Measurements from ENCODE around the gene ADGRA3. TPM values are rescaled to one million over a fixed set of nuclear protein-coding genes. Genes with fewer than 3 reads are reported as not detected.

Gene ADGRA3
- total RNA-seq, 1 experiment from 2014 or later = 57.5 TPM

GRCh38 chr4:22504447-22504846, 11.4 kb downstream of the ADGRA3 start:
- intact Hi-C loops (cut with micrococcal nuclease; ENCODE audit: unreplicated experiment) = no loop called here
- no peak for TF ChIP-seq EZH2 (IDR thresholded peaks at IDR 0.05; ENCODE audit: borderline replicate concordance, low read depth, low read length, poor library complexity, severe bottlenecking)
- TF ChIP-seq, protein P1, sequence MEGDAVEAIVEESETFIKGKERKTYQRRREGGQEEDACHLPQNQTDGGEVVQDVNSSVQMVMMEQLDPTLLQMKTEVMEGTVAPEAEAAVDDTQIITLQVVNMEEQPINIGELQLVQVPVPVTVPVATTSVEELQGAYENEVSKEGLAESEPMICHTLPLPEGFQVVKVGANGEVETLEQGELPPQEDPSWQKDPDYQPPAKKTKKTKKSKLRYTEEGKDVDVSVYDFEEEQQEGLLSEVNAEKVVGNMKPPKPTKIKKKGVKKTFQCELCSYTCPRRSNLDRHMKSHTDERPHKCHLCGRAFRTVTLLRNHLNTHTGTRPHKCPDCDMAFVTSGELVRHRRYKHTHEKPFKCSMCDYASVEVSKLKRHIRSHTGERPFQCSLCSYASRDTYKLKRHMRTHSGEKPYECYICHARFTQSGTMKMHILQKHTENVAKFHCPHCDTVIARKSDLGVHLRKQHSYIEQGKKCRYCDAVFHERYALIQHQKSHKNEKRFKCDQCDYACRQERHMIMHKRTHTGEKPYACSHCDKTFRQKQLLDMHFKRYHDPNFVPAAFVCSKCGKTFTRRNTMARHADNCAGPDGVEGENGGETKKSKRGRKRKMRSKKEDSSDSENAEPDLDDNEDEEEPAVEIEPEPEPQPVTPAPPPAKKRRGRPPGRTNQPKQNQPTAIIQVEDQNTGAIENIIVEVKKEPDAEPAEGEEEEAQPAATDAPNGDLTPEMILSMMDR (conservative IDR thresholded peaks at IDR 0.05; ENCODE audit: low read depth, low read length) = no peak

GRCh38 chr4:22502895-22503814, 12.7 kb downstream of the ADGRA3 start:
- H3K36me3 ChIP-seq (ENCODE audit: insufficient read depth, low read length, poor library complexity, severe bottlenecking) = no peaks in the 10 kb centered on the region
- intact Hi-C loops (cut with micrococcal nuclease; ENCODE audit: unreplicated experiment) = no loop called here
- POLR2A ChIA-PET (ENCODE audit: low non-redundant PET) = no interaction called here

More at GRCh38 chr4:22504447-22504846, 11.4 kb downstream of the ADGRA3 start:
- no peak overlapping the region for H3K4me3 ChIP-seq (ENCODE audit: low read depth, low read length, poor library complexity, severe bottlenecking)
- CTCF ChIA-PET = interaction anchor here (1.0 kb wide), 1 partner anchor 11 kb away, joined by 6 read pairs; no protein-coding TSS in a partner anchor
- POLR2A ChIA-PET (ENCODE audit: low non-redundant PET) = no interaction called here
- DNase-seq (ENCODE audit: low spot score) = no peak
- H3K9me3 ChIP-seq (ENCODE audit: low read depth, low read length, poor library complexity, severe bottlenecking) = no peaks in the 10 kb centered on the region
- H3K27ac ChIP-seq (ENCODE audit: low read depth, low read length, poor library complexity, severe bottlenecking) = peak overlapping the region; percentile 10
- peaks cover 41% of the 10 kb centered on the region for H3K4me1 ChIP-seq (ENCODE audit: insufficient read depth, low read length, poor library complexity, severe bottlenecking)
- H3K36me3 ChIP-seq (ENCODE audit: insufficient read depth, low read length, poor library complexity, severe bottlenecking) = no peaks in the 10 kb centered on the region
- no TSS peak for BruUV-seq (replicated peaks)
- no peaks in the 10 kb centered on the region for H3K27me3 ChIP-seq (replicated peaks; ENCODE audit: insufficient read depth, low read depth, low read length, poor library complexity)

GRCh38 chr4:22501715-22502095, 14.2 kb downstream of the ADGRA3 start:
- H3K4me3 ChIP-seq (ENCODE audit: low read depth, low read length, poor library complexity, severe bottlenecking) = no peak overlapping the region
- no peaks in the 10 kb centered on the region for H3K9me3 ChIP-seq (ENCODE audit: low read depth, low read length, poor library complexity, severe bottlenecking)
- peaks cover 28% of the 10 kb centered on the region for H3K4me1 ChIP-seq (ENCODE audit: insufficient read depth, low read length, poor library complexity, severe bottlenecking)
- H3K36me3 ChIP-seq (ENCODE audit: insufficient read depth, low read length, poor library complexity, severe bottlenecking) = no peaks in the 10 kb centered on the region
- CTCF ChIA-PET = no interaction called here
- BruUV-seq (replicated peaks) = no TSS peak
- TF ChIP-seq, protein P1 (conservative IDR thresholded peaks at IDR 0.05; ENCODE audit: low read depth, low read length) = no peak
- TF ChIP-seq EZH2 (IDR thresholded peaks at IDR 0.05; ENCODE audit: borderline replicate concordance, low read depth, low read length, poor library complexity, severe bottlenecking) = no peak
- H3K27me3 ChIP-seq (replicated peaks; ENCODE audit: insufficient read depth, low read depth, low read length, poor library complexity) = no peaks in the 10 kb centered on the region
- POLR2A ChIA-PET (ENCODE audit: low non-redundant PET) = no interaction called here
- no peak for DNase-seq (ENCODE audit: low spot score)
- intact Hi-C loops (cut with micrococcal nuclease; ENCODE audit: unreplicated experiment) = no loop called here
- H3K27ac ChIP-seq (ENCODE audit: low read depth, low read length, poor library complexity, severe bottlenecking) = no peak overlapping the region

More at GRCh38 chr4:22502895-22503814, 12.7 kb downstream of the ADGRA3 start:
- Histone ChIP-seq H3K27me3 (replicated peaks; ENCODE audit: insufficient read depth, low read depth, low read length, poor library complexity) (no peaks in the 10 kb centered on the region), H3K4me3 (ENCODE audit: low read depth, low read length, poor library complexity, severe bottlenecking) (no peak overlapping the region), H3K4me1 (ENCODE audit: insufficient read depth, low read length, poor library complexity, severe bottlenecking) (peaks cover 37% of the 10 kb centered on the region), H3K27ac (ENCODE audit: low read depth, low read length, poor library complexity, severe bottlenecking) (no peak overlapping the region), H3K9me3 (ENCODE audit: low read depth, low read length, poor library complexity, severe bottlenecking) (no peaks in the 10 kb centered on the region)
- DNase-seq (ENCODE audit: low spot score) = peak; percentile 41
- BruUV-seq (replicated peaks) = no TSS peak
- CTCF ChIA-PET = no interaction called here
- TF ChIP-seq, protein P1 (conservative IDR thresholded peaks at IDR 0.05; ENCODE audit: low read depth, low read length) = no peak
- TF ChIP-seq EZH2 (IDR thresholded peaks at IDR 0.05; ENCODE audit: borderline replicate concordance, low read depth, low read length, poor library complexity, severe bottlenecking) = no peak

Data from A673 (cell line).